Neural crest cell (in vitro differentiated cells): ENCODE results near the gene ZNF22. TPM values are rescaled to one million over a fixed set of nuclear protein-coding genes. Genes with fewer than 3 reads are reported as not detected.
A peak's percentile ranks its signal among the peaks of the same experiment; 100 is the strongest.

Experiments
- DNase-seq: peaks from one replicate; pipeline ENCODE4 v3.0.0; 2021; ENCODE audit warnings: low read depth, mixed read lengths, low spot score
- H3K27ac Mint-ChIP-seq: one replicate; pipeline ENCODE4 v1.8.0; 2021; ENCODE audit warnings: mild to moderate bottlenecking, mixed read lengths; ENCODE audit not compliant: unreplicated experiment
- H3K27me3 Mint-ChIP-seq: 2 replicates; pipeline ENCODE4 v1.8.0; 2021; ENCODE audit warnings: low read depth, mild to moderate bottlenecking, mixed read lengths
- H3K36me3 Mint-ChIP-seq: 2 replicates; pipeline ENCODE4 v1.8.0; 2021; ENCODE audit warnings: low read depth, mild to moderate bottlenecking, mixed read lengths
- H3K4me1 Mint-ChIP-seq: 2 replicates; pipeline ENCODE4 v1.8.0; 2021; ENCODE audit warnings: mixed read lengths
- H3K4me3 Mint-ChIP-seq: one replicate; pipeline ENCODE4 v1.8.0; 2021; ENCODE audit warnings: mild to moderate bottlenecking, mixed read lengths
- H3K9me3 Mint-ChIP-seq: 2 replicates; pipeline ENCODE4 v1.8.0; 2021; ENCODE audit warnings: mixed read lengths
- total RNA-seq: library from RNA; stranded (reverse); gene quantifications from 2 replicates; pipeline ENCODE4 v1.2.1, GENCODE V29; 2021
- TF ChIP-seq, protein P1 (sequence below): fragments of 200-600 bp; sonication (generic); conservative IDR thresholded peaks from 2 replicates; pipeline ENCODE4 v1.5.0; 2021; ENCODE audit warnings: antibody characterized with exemption, mild to moderate bottlenecking

Gene ZNF22
- total RNA-seq, 1 donor from 2014 or later, result 51.0 TPM

DNA sequence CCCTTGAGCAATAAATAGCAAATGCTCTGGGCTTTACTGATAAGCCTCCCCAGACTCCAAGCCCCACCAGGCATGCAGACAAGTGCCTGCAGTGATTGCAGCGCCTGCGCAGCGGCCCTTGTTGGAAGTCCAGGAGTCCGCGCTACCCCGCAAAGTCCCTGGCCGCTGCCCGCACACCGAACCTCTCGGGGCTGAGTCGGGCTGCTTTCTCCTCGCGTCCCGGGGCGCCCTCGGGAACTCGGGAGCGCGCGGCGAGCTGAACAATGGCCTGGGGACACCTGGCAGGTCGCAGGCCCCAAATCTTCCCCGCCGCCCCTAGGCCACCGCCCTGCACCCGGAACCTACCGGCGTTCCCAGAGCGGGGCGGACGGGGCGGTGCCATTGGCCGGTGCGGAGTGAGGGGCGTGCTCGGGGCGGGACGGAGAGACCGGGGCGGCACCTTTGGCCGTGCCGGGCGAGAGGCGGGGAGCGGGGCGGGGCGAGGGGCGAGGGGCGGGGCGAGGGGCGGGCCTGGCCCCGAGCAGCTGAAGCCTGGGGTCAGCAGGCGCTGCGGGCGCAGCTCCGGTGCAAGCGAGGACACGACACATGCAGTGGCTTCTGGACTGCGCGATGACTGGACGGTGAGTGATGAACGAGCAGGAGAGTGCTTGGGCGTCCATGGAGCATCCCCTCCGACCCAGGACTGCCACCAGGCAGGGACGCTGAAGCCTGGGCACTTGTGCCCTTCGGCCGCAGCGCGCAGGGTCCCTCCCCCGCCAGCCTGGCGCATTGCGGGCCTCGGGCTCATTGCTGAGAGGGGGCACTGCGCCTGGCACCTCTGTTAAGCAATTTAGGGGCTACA lies 41.3 kb upstream of the ZNF22 start, which contains the start of gene RASSF4:
TSS of gene RASSF4 (plus strand) at position 556 of the 841 bp plus-strand sequence. CDS start 10,401 bp downstream, outside the sequence.
- H3K27ac Mint-ChIP-seq, result peak within 1 kb of the TSS; percentile 69

DNA sequence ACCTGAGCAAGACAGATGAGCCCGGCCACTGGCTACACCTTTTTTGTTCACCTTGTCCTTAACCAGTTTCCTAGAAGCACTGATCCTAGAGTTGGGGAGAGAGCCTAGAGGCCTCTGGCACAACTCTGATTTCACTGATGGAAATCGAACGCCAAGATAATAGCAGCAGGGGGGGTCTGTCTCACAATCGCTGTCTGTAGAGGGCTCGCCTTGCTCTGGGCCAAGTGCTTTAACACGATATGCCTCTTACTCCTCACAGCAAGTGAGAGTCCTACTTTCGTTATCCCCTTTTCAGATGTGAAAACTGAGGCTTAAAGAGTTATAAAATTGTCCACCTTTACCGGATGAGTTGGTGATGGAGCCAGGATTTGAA lies 40.6 kb upstream of the ZNF22 start:
- DNase-seq, result no peak
- Mint-ChIP-seq H3K4me3 (peak overlapping the region; percentile 84), H3K4me1 (peaks cover 77% of the 10 kb centered on the region), H3K9me3 (no peaks in the 10 kb centered on the region), H3K27ac (no peak overlapping the region), H3K27me3 (no peaks in the 10 kb centered on the region), H3K36me3 (peaks cover 4% of the 10 kb centered on the region)
- TF ChIP-seq, protein P1, sequence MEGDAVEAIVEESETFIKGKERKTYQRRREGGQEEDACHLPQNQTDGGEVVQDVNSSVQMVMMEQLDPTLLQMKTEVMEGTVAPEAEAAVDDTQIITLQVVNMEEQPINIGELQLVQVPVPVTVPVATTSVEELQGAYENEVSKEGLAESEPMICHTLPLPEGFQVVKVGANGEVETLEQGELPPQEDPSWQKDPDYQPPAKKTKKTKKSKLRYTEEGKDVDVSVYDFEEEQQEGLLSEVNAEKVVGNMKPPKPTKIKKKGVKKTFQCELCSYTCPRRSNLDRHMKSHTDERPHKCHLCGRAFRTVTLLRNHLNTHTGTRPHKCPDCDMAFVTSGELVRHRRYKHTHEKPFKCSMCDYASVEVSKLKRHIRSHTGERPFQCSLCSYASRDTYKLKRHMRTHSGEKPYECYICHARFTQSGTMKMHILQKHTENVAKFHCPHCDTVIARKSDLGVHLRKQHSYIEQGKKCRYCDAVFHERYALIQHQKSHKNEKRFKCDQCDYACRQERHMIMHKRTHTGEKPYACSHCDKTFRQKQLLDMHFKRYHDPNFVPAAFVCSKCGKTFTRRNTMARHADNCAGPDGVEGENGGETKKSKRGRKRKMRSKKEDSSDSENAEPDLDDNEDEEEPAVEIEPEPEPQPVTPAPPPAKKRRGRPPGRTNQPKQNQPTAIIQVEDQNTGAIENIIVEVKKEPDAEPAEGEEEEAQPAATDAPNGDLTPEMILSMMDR, result no peak

More for the DNA sequence above, 41.3 kb upstream of the ZNF22 start, which contains the start of gene RASSF4:
- H3K36me3 Mint-ChIP-seq, result peaks cover 4% of the 10 kb centered on the region
- peak within 1 kb of the TSS; percentile 92 for H3K4me3 Mint-ChIP-seq
- TF ChIP-seq, protein P1, result no peak
- peak; percentile 85 for DNase-seq
- H3K27me3 Mint-ChIP-seq, result no peaks in the 10 kb centered on the region
- no peaks in the 10 kb centered on the region for H3K9me3 Mint-ChIP-seq
- peaks cover 76% of the 10 kb centered on the region for H3K4me1 Mint-ChIP-seq

DNA sequence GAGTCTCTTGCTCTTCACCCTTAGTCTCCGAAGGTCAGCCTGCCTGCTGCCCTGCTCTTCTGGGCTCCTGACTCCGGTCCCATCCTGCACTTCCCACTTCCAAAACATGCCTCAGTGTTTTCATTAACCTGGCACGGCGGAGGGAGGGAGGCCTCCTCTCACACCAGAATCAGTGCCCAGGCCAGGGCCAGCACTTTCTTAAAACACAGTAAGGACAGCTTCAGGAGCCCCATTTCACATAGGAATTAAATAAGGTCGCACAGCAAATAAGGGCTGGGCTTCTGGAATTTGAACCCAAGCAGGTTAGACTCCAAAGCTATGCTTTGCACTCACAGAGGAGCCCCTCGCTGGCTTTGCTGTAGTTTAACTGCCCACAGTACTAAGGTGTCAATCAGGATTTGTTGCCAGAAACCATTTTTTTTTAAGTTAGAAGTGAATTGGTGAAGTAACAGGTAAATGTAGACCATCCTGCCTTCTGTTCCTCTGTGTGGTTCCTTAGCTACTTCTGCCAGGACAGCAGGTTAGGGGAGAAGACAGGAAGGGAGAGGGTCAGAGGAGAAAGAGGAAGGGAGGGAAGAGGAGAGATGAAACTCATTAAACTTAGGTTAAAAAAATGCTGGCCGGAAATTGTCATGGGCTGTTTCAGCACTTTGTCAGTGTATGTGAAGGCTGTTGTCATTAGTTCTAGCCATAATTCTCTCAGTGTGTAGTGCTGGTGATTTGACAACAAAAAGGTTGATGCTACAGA lies 40.1 kb upstream of the ZNF22 start:
- no peaks in the 10 kb centered on the region for H3K9me3 Mint-ChIP-seq
- H3K4me1 Mint-ChIP-seq, result peaks cover 80% of the 10 kb centered on the region
- H3K27me3 Mint-ChIP-seq, result no peaks in the 10 kb centered on the region
- H3K36me3 Mint-ChIP-seq, result peaks cover 4% of the 10 kb centered on the region
- H3K4me3 Mint-ChIP-seq, result peak overlapping the region; percentile 84
- DNase-seq, result no peak
- H3K27ac Mint-ChIP-seq, result no peak overlapping the region
- TF ChIP-seq, protein P1, result no peak

DNA sequence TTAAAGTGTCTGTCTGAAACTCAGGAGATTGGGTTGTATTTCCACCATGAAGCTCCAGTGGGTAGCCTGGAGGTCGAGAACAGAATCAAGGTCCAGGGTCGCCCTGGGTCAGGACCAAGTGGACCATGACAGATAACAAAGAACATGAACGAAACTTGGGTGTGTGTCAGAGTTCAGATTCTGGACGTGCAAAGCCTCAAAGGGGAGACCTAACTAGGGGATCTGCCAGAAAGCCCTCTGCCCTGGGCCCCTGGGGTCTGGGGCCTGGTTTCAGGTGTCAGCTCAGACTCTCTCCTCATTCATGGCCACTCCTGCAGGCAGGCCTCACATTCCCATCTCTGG lies 39.5 kb upstream of the ZNF22 start:
- DNase-seq, result no peak
- TF ChIP-seq, protein P1, result no peak
- peaks cover 82% of the 10 kb centered on the region for H3K4me1 Mint-ChIP-seq
- no peaks in the 10 kb centered on the region for H3K27me3 Mint-ChIP-seq
- H3K4me3 Mint-ChIP-seq, result peak overlapping the region; percentile 84
- H3K9me3 Mint-ChIP-seq, result no peaks in the 10 kb centered on the region
- H3K27ac Mint-ChIP-seq, result no peak overlapping the region
- peaks cover 1% of the 10 kb centered on the region for H3K36me3 Mint-ChIP-seq

DNA sequence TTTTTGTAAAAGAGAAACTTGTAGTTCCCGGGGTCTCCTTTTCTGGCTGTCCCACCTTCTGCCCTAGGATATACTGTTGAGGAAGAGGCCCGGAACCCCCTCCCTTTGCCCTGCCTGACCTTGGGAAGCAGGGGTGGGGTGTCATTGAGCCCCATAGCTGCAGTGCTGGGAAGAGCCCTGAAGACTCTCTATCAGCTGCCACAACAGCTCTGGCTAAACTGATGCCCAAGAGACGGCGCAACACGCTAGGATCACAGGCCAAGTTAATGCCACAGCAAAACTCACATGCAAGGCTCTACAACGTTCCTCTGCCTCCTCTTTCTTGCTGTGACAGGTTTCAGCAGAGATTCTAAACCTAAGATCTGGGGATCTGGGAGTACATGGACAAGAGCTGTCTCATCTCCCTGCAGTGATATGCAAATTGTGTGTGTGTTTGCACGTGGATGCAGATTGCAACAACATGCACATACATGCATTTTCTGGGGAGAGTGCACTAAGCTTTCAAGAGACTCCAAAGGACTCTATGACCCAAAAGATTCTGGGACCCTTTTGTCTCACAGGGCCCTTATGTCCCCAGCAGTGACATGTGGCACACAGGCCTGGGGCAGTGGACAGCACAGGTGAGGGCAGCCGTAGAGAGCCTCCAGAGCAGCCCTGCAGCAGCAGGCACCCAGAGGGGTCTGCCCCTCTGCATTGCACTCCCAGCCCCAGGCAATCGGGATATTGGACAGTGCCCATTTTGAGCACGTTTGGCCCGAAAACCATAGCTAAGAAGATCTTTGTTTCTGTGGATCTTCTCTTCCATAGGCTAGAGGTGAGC lies 38.6 kb upstream of the ZNF22 start:
- Mint-ChIP-seq H3K36me3 (no peaks in the 10 kb centered on the region), H3K4me1 (peaks cover 87% of the 10 kb centered on the region), H3K4me3 (peak overlapping the region; percentile 73), H3K9me3 (no peaks in the 10 kb centered on the region), H3K27ac (peak overlapping the region; percentile 99), H3K27me3 (no peaks in the 10 kb centered on the region)
- TF ChIP-seq, protein P1, result no peak
- no peak for DNase-seq
